Activated naive CD8-positive, alpha-beta T cell (primary cell): ENCODE measurements around the gene PTPRU.
"Not testable (repeated sequence)": the region's sequence is repeated elsewhere in the genome, so short reads cannot be mapped to it uniquely, and the experiment has no call there.

Source experiments
- H3K27ac Mint-ChIP-seq: one replicate; pipeline ENCODE4 v1.8.0; 2021; ENCODE audit warnings: mixed read lengths
- H3K27me3 Mint-ChIP-seq: one replicate; pipeline ENCODE4 v1.8.0; 2021; ENCODE audit warnings: mixed read lengths
- H3K36me3 Mint-ChIP-seq: one replicate; pipeline ENCODE4 v1.8.0; 2021; ENCODE audit warnings: mixed read lengths
- H3K4me1 Mint-ChIP-seq: one replicate; pipeline ENCODE4 v1.8.0; 2021; ENCODE audit warnings: low read depth, mixed read lengths
- H3K4me3 Mint-ChIP-seq: one replicate; pipeline ENCODE4 v1.8.0; 2021; ENCODE audit warnings: mild to moderate bottlenecking, mixed read lengths
- H3K9me3 Mint-ChIP-seq: one replicate; pipeline ENCODE4 v1.8.0; 2021; ENCODE audit warnings: low read depth, mixed read lengths

The PTPRU gene

DNA sequence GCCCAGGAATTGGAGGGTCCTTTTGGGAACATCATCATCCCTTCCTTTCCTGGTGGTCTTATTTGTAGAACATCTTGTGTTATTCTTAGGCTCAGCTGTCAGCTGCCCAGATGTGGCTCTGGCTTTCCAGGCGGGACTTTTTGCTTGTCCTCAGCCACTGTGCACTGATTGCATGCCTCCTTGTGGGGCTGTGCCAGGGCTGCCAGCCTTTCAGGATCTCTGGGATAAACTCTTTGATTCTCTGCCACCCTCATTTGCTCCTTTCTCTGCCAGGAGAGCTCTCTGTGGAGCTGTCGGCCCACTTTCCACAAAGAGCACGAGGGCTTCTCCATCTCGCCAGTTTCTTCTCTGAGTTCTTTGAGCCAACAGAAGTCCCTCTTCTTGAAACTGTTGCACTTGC, 63.1 kb downstream of the PTPRU start:
- Mint-ChIP-seq H3K4me1 (no peaks in the 10 kb centered on the region), H3K9me3 (no peaks in the 10 kb centered on the region), H3K36me3 (no peaks in the 10 kb centered on the region), H3K4me3 (no peak overlapping the region), H3K27me3 (peaks cover 7% of the 10 kb centered on the region), H3K27ac (no peak overlapping the region)

- not testable (repeated sequence) for H3K36me3 Mint-ChIP-seq, H3K4me1 Mint-ChIP-seq, H3K27me3 Mint-ChIP-seq, H3K27ac Mint-ChIP-seq, H3K9me3 Mint-ChIP-seq, H3K4me3 Mint-ChIP-seq
These were observed 65.4 kb downstream of the PTPRU start for GRCh38 chr1:29301732-29302131.

GRCh38 chr1:29303201-29304024, 67.1 kb downstream of the PTPRU start:
- H3K9me3 Mint-ChIP-seq = no peaks in the 10 kb centered on the region
- H3K27ac Mint-ChIP-seq = no peak overlapping the region
- no peak overlapping the region for H3K4me3 Mint-ChIP-seq
- H3K4me1 Mint-ChIP-seq = no peaks in the 10 kb centered on the region
- H3K36me3 Mint-ChIP-seq = no peaks in the 10 kb centered on the region
- no peaks in the 10 kb centered on the region for H3K27me3 Mint-ChIP-seq

- no peak overlapping the region for H3K4me3 Mint-ChIP-seq
- H3K36me3 Mint-ChIP-seq = no peaks in the 10 kb centered on the region
- no peaks in the 10 kb centered on the region for H3K9me3 Mint-ChIP-seq
- H3K27ac Mint-ChIP-seq = no peak overlapping the region
- H3K4me1 Mint-ChIP-seq = no peaks in the 10 kb centered on the region
- H3K27me3 Mint-ChIP-seq = no peaks in the 10 kb centered on the region
These were observed 67.8 kb downstream of the PTPRU start for GRCh38 chr1:29304025-29304684.

- Mint-ChIP-seq H3K4me3 (no peak overlapping the region), H3K27ac (no peak overlapping the region), H3K4me1 (no peaks in the 10 kb centered on the region), H3K9me3 (no peaks in the 10 kb centered on the region), H3K36me3 (no peaks in the 10 kb centered on the region), H3K27me3 (no peaks in the 10 kb centered on the region)
These were observed 69.6 kb downstream of the PTPRU start for GRCh38 chr1:29305943-29306342.

DNA sequence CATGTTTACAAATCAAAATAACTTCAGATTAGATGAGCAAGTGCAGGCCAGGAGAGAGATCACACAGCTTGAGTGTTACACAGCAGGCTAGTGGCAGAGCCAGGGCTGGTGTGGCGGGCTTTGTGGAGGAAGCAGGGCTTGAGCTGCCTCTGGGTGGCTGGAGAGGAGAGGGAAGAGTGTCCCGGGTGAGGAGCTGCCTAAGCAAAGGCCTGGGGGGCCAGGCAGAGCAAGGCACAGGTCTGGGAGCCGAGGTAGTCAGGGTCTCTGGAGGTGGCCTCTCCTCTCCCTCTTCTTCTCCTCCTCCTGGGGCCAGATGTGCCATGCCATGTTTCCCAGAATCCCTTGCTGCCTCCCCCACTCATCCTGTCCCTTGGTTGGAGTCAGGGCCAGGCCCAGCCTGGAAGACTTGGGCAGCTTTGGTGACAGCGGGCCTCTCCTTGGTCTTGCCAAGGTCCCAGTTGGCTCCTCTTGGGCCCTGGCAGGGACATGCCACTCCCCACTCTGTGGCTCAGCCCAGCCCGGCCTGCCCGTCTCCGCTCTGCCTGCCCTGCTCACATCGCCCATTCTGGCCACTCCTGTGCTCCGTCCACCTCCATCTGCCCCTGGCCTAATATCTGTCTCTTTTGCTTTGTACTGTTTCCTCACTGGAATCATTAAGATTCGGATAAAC, 70.3 kb downstream of the PTPRU start:
- no peaks in the 10 kb centered on the region for H3K9me3 Mint-ChIP-seq
- no peak overlapping the region for H3K27ac Mint-ChIP-seq
- no peaks in the 10 kb centered on the region for H3K4me1 Mint-ChIP-seq
- H3K4me3 Mint-ChIP-seq = no peak overlapping the region
- H3K36me3 Mint-ChIP-seq = no peaks in the 10 kb centered on the region
- H3K27me3 Mint-ChIP-seq = no peaks in the 10 kb centered on the region

- no peaks in the 10 kb centered on the region for H3K4me1 Mint-ChIP-seq
- no peak overlapping the region for H3K27ac Mint-ChIP-seq
- no peaks in the 10 kb centered on the region for H3K36me3 Mint-ChIP-seq
These were observed 72.8 kb downstream of the PTPRU start for GRCh38 chr1:29309075-29309474.

GRCh38 chr1:29309621-29310020, 73.3 kb downstream of the PTPRU start:
- no peaks in the 10 kb centered on the region for H3K36me3 Mint-ChIP-seq
- H3K9me3 Mint-ChIP-seq = no peaks in the 10 kb centered on the region
- no peaks in the 10 kb centered on the region for H3K4me1 Mint-ChIP-seq
- no peaks in the 10 kb centered on the region for H3K27me3 Mint-ChIP-seq
- no peak overlapping the region for H3K27ac Mint-ChIP-seq
- no peak overlapping the region for H3K4me3 Mint-ChIP-seq

More at GRCh38 chr1:29309075-29309474, 72.8 kb downstream of the PTPRU start:
- Mint-ChIP-seq H3K27me3 (no peaks in the 10 kb centered on the region), H3K4me3 (no peak overlapping the region), H3K9me3 (no peaks in the 10 kb centered on the region)

DNA sequence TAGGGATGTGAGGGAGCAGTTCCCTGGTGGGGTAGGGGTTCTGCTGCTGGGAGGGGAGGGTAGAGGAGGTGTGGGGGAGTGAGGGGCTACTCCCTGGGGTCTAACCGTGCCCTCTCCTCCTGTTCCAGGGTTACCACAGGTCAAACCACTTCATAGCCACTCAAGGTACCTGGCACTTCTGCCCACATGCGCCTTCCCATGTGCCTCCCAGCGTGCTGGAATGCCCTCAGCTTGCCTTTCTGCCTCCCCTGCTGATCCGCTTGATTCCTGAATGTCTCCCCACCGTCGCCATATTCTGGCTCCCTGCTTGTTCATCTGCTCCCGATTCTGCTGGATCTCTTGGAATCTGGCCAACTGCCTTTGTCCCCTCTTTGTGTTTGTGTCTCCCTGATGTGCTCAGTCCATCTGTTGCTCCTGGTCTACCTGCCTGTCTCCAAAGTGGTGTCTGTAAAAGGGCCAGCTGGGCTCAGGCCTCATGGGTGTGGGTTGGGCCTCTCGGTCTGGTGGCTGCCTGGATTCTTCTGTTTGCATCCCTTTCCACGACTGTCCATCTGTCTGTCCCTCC, 74.4 kb downstream of the PTPRU start:
- no peak overlapping the region for H3K4me3 Mint-ChIP-seq
- no peaks in the 10 kb centered on the region for H3K9me3 Mint-ChIP-seq
- H3K36me3 Mint-ChIP-seq = no peaks in the 10 kb centered on the region
- no peaks in the 10 kb centered on the region for H3K27me3 Mint-ChIP-seq
- no peaks in the 10 kb centered on the region for H3K4me1 Mint-ChIP-seq
- H3K27ac Mint-ChIP-seq = no peak overlapping the region

- Mint-ChIP-seq H3K4me3 (no peak overlapping the region), H3K4me1 (no peaks in the 10 kb centered on the region), H3K9me3 (no peaks in the 10 kb centered on the region), H3K36me3 (no peaks in the 10 kb centered on the region), H3K27ac (no peak overlapping the region), H3K27me3 (no peaks in the 10 kb centered on the region)
These were observed 75.2 kb downstream of the PTPRU start for GRCh38 chr1:29311352-29312030.

DNA sequence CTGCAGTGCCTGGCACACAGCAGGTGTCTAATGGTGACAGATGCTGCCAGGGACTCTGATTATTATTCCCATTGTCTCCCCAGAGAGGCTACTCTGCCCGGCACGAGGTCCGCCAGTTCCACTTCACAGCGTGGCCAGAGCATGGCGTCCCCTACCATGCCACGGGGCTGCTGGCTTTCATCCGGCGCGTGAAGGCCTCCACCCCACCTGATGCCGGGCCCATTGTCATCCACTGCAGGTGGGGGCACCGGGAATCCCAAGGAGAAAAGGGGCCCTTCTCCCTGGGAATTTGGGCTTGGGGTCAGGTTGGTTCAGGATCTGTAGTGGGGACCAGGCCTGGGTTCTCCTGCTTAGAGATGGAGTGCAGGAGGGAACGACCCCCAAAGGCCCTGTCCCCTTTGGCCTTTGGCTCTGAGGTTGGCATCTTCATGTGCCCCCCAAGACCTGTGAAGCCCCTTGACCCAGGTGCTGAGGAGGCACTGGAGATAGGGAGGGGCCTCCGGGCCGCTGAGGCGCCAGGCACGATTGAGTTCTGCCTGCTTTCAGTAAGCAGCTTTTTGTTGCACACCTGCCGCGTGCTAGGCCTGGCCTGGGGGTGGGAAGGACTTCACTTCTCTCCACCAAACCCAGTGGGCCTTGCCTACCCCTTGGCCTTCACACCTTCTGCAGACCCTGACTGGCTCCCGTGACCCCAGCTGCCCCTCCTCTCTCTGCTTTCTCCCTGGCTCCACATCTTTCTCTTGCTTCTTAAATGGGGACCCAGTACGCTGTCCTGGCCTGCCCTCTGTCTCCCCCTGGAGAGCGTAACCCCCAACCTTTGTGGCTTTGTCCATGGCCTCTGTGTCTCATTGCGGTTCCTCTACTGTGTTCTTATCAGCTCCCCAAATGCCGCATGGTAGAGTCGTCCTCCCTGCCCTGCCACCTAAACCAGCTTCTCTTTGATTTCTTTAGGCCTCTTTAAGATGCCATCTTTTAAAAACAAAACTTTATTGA, 76.4 kb downstream of the PTPRU start:
- H3K27me3 Mint-ChIP-seq = no peaks in the 10 kb centered on the region
- no peaks in the 10 kb centered on the region for H3K9me3 Mint-ChIP-seq
- H3K4me1 Mint-ChIP-seq = no peaks in the 10 kb centered on the region

DNA sequence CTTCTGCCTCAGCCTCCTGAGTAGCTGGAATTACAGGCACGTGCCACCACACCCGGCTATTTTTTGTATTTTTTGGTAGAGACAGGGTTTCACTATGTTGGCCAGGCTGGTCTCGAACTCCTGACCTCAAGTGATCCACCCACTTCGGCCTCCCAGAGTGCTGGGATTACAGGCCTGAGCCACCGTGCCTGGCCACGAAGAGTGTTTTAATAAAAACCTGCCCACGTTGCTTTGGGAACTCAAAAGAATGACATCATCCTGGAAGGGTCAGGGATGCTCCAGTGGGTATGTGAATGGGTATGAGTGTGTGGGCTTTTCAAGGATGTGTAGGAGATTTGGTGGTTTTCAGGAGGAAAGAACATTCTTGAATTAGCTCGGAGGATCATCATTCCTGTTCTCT, 78.4 kb downstream of the PTPRU start:
- H3K36me3 Mint-ChIP-seq, H3K4me1 Mint-ChIP-seq, H3K4me3 Mint-ChIP-seq, H3K27me3 Mint-ChIP-seq, H3K27ac Mint-ChIP-seq, H3K9me3 Mint-ChIP-seq: not testable (repeated sequence)

More for the DNA sequence above, 76.4 kb downstream of the PTPRU start:
- no peaks in the 10 kb centered on the region for H3K36me3 Mint-ChIP-seq
- no peak overlapping the region for H3K4me3 Mint-ChIP-seq
- H3K27ac Mint-ChIP-seq = no peak overlapping the region

DNA sequence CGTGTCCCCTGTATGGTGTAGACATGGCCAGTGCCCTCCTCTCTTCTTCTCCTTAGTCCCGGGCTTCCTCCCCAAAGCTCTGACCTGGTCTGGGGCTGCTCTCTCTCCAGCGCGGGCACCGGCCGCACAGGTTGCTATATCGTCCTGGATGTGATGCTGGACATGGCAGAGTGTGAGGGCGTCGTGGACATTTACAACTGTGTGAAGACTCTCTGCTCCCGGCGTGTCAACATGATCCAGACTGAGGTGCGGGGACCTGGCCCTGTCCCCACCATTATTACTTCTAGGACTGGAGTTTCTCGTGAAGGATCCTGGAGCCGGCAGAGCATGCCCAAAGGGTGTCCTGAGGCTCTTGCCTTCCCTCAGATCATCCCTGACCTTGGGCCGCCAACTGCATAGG, 78.9 kb downstream of the PTPRU start:
- H3K4me1 Mint-ChIP-seq = no peaks in the 10 kb centered on the region
- no peaks in the 10 kb centered on the region for H3K27me3 Mint-ChIP-seq
- H3K9me3 Mint-ChIP-seq = no peaks in the 10 kb centered on the region
- no peaks in the 10 kb centered on the region for H3K36me3 Mint-ChIP-seq
- no peak overlapping the region for H3K4me3 Mint-ChIP-seq
- H3K27ac Mint-ChIP-seq = no peak overlapping the region

- Mint-ChIP-seq H3K27me3 (no peaks in the 10 kb centered on the region), H3K27ac (no peak overlapping the region), H3K4me1 (no peaks in the 10 kb centered on the region), H3K9me3 (no peaks in the 10 kb centered on the region), H3K4me3 (no peak overlapping the region), H3K36me3 (no peaks in the 10 kb centered on the region)
These were observed 79.6 kb downstream of the PTPRU start for GRCh38 chr1:29315876-29316275.
